Neuron (in vitro differentiated cells): ENCODE results near the gene GNAL.

ENCODE experiments used
- H2AFZ ChIP-seq: one replicate; pipeline ENCODE4 v1.6.1; 2013; ENCODE audit warnings: low read depth, mild to moderate bottlenecking, inconsistent platforms, low read length, moderate library complexity
- H3K27me3 ChIP-seq: one replicate; pipeline ENCODE4 v1.6.1; 2013; ENCODE audit warnings: low read length; ENCODE audit not compliant: insufficient read depth
- H3K36me3 ChIP-seq: one replicate; pipeline ENCODE4 v1.6.1; 2013; ENCODE audit warnings: low read length; ENCODE audit not compliant: insufficient read depth
- H3K4me1 ChIP-seq: one replicate; pipeline ENCODE4 v1.6.1; 2013; ENCODE audit warnings: low read length; ENCODE audit not compliant: insufficient read depth
- H3K4me3 ChIP-seq: 2 replicates; pipeline ENCODE4 v1.5.1; 2013; ENCODE audit warnings: mild to moderate bottlenecking, low read length, moderate library complexity
- H3K9me3 ChIP-seq: one replicate; pipeline ENCODE4 v1.6.1; 2013; ENCODE audit warnings: low read length

The GNAL gene

GRCh38 chr18:11859903-11860407, 170.9 kb downstream of the GNAL start:
- Histone ChIP-seq H3K9me3 (no peaks in the 10 kb centered on the region), H3K4me1 (peaks cover 8% of the 10 kb centered on the region), H3K36me3 (no peaks in the 10 kb centered on the region), H2AFZ (no peak overlapping the region), H3K4me3 (no peak overlapping the region), H3K27me3 (no peaks in the 10 kb centered on the region)

- Histone ChIP-seq H3K9me3 (no peaks in the 10 kb centered on the region), H3K4me1 (peaks cover 8% of the 10 kb centered on the region), H3K4me3 (no peak overlapping the region), H3K36me3 (no peaks in the 10 kb centered on the region), H2AFZ (no peak overlapping the region), H3K27me3 (no peaks in the 10 kb centered on the region)
These were observed 171.8 kb downstream of the GNAL start for GRCh38 chr18:11860594-11861450.

GRCh38 chr18:11861583-11862288, 172.7 kb downstream of the GNAL start:
- Histone ChIP-seq H3K36me3 (no peaks in the 10 kb centered on the region), H3K4me3 (no peak overlapping the region), H2AFZ (no peak overlapping the region), H3K4me1 (peaks cover 8% of the 10 kb centered on the region), H3K9me3 (no peaks in the 10 kb centered on the region), H3K27me3 (no peaks in the 10 kb centered on the region)

GRCh38 chr18:11862468-11863137, 173.5 kb downstream of the GNAL start:
- Histone ChIP-seq H3K4me1 (peaks cover under 1% of the 10 kb centered on the region), H3K27me3 (no peaks in the 10 kb centered on the region), H3K9me3 (no peaks in the 10 kb centered on the region), H3K36me3 (no peaks in the 10 kb centered on the region), H3K4me3 (no peak overlapping the region), H2AFZ (no peak overlapping the region)

- no peaks in the 10 kb centered on the region for H3K27me3 ChIP-seq
- no peaks in the 10 kb centered on the region for H3K9me3 ChIP-seq
These were observed 175.4 kb downstream of the GNAL start for GRCh38 chr18:11864471-11864870.

GRCh38 chr18:11865071-11865470, 176.0 kb downstream of the GNAL start:
- H3K27me3 ChIP-seq, result no peaks in the 10 kb centered on the region
- H3K4me3 ChIP-seq, result no peak overlapping the region
- H3K36me3 ChIP-seq, result no peaks in the 10 kb centered on the region
- H3K9me3 ChIP-seq, result no peaks in the 10 kb centered on the region
- no peak overlapping the region for H2AFZ ChIP-seq
- H3K4me1 ChIP-seq, result no peaks in the 10 kb centered on the region

More at GRCh38 chr18:11864471-11864870, 175.4 kb downstream of the GNAL start:
- no peak overlapping the region for H2AFZ ChIP-seq
- no peak overlapping the region for H3K4me3 ChIP-seq
- H3K4me1 ChIP-seq, result no peaks in the 10 kb centered on the region
- no peaks in the 10 kb centered on the region for H3K36me3 ChIP-seq

GRCh38 chr18:11866329-11866728, 177.3 kb downstream of the GNAL start:
- no peaks in the 10 kb centered on the region for H3K4me1 ChIP-seq

GRCh38 chr18:11866764-11867163, 177.7 kb downstream of the GNAL start:
- no peaks in the 10 kb centered on the region for H3K36me3 ChIP-seq
- no peak overlapping the region for H3K4me3 ChIP-seq
- H3K9me3 ChIP-seq, result no peaks in the 10 kb centered on the region
- no peak overlapping the region for H2AFZ ChIP-seq
- H3K27me3 ChIP-seq, result no peaks in the 10 kb centered on the region
- no peaks in the 10 kb centered on the region for H3K4me1 ChIP-seq

More at GRCh38 chr18:11866329-11866728, 177.3 kb downstream of the GNAL start:
- no peak overlapping the region for H2AFZ ChIP-seq
- H3K9me3 ChIP-seq, result no peaks in the 10 kb centered on the region
- no peak overlapping the region for H3K4me3 ChIP-seq
- no peaks in the 10 kb centered on the region for H3K27me3 ChIP-seq
- no peaks in the 10 kb centered on the region for H3K36me3 ChIP-seq

GRCh38 chr18:11868230-11868629, 179.2 kb downstream of the GNAL start:
- Histone ChIP-seq H3K27me3 (no peaks in the 10 kb centered on the region), H3K36me3 (no peaks in the 10 kb centered on the region), H3K4me1 (no peaks in the 10 kb centered on the region), H2AFZ (no peak overlapping the region), H3K4me3 (no peak overlapping the region), H3K9me3 (no peaks in the 10 kb centered on the region)

- peaks cover 2% of the 10 kb centered on the region for H3K9me3 ChIP-seq
- H2AFZ ChIP-seq, result no peak overlapping the region
- H3K36me3 ChIP-seq, result no peaks in the 10 kb centered on the region
- no peak overlapping the region for H3K4me3 ChIP-seq
- H3K4me1 ChIP-seq, result no peaks in the 10 kb centered on the region
- H3K27me3 ChIP-seq, result no peaks in the 10 kb centered on the region
These were observed 182.4 kb downstream of the GNAL start for GRCh38 chr18:11871501-11871900.

GRCh38 chr18:11872479-11873136, 183.5 kb downstream of the GNAL start:
- Histone ChIP-seq H3K27me3 (no peaks in the 10 kb centered on the region), H3K9me3 (peaks cover 2% of the 10 kb centered on the region), H3K36me3 (no peaks in the 10 kb centered on the region), H2AFZ (no peak overlapping the region), H3K4me3 (no peak overlapping the region), H3K4me1 (no peaks in the 10 kb centered on the region)

GRCh38 chr18:11873670-11874340, 184.7 kb downstream of the GNAL start:
- no peaks in the 10 kb centered on the region for H3K36me3 ChIP-seq
- H3K4me1 ChIP-seq, result no peaks in the 10 kb centered on the region
- H3K9me3 ChIP-seq, result peaks cover 2% of the 10 kb centered on the region
- H3K27me3 ChIP-seq, result no peaks in the 10 kb centered on the region
- no peak overlapping the region for H2AFZ ChIP-seq
- H3K4me3 ChIP-seq, result no peak overlapping the region
